Mesodermal cell (in vitro differentiated cells): Measurements from ENCODE around the gene SPTLC2.
"Not testable (repeated sequence)": the region's sequence is repeated elsewhere in the genome, so short reads cannot be mapped to it uniquely, and the experiment has no call there.

Experiments
- H3K27ac ChIP-seq: 2 replicates; pipeline ENCODE4 v1.7.0; 2013; ENCODE audit warnings: mild to moderate bottlenecking, low read depth, low read length, moderate library complexity; ENCODE audit not compliant: severe bottlenecking
- H3K36me3 ChIP-seq: 2 replicates; pipeline ENCODE4 v1.7.1; 2013; ENCODE audit warnings: mild to moderate bottlenecking, low read length, moderate library complexity; ENCODE audit not compliant: control insufficient read depth, insufficient read depth
- H3K4me1 ChIP-seq: one replicate; pipeline ENCODE4 v1.7.1; 2013; ENCODE audit warnings: mild to moderate bottlenecking, low read length; ENCODE audit not compliant: insufficient read depth, control insufficient read depth, poor library complexity, severe bottlenecking
- H3K4me3 ChIP-seq: 2 replicates; pipeline ENCODE4 v1.7.0; 2013; ENCODE audit warnings: low read length, control low read depth, mild to moderate bottlenecking; ENCODE audit not compliant: insufficient read depth, poor library complexity, severe bottlenecking; ENCODE audit errors: extremely low read depth
- H3K9me3 ChIP-seq: 2 replicates; pipeline ENCODE4 v1.7.1; 2013; ENCODE audit warnings: mild to moderate bottlenecking, low read length, moderate library complexity; ENCODE audit not compliant: control insufficient read depth
- whole genome bisulfite sequencing, 2 experiments: methylation state at CpG; one replicate each; pipeline ENCODE4 v1.1.5; 2013; ENCODE audit warnings: missing lambda C conversion rate in 2 of 2; ENCODE audit not compliant: insufficient coverage in 2 of 2; 5-methylcytosine and 5-hydroxymethylcytosine counted together

Gene SPTLC2

GRCh38 chr14:77547512-77548180 is 68.8 kb downstream of the SPTLC2 start:
- no peaks in the 10 kb centered on the region for H3K9me3 ChIP-seq
- WGBS, 2 experiments = 89 to 96% methylated on average over 4 of the region's 8 CpGs
- peaks cover 14% of the 10 kb centered on the region for H3K4me1 ChIP-seq
- peaks cover 65% of the 10 kb centered on the region for H3K36me3 ChIP-seq
- H3K4me3 ChIP-seq = no peak overlapping the region
- no peak overlapping the region for H3K27ac ChIP-seq

- H3K36me3 ChIP-seq = peaks cover 51% of the 10 kb centered on the region
- 96 to 100% methylated on average over 3 to 5 of the region's 11 CpGs for WGBS, 2 experiments
- H3K4me3 ChIP-seq, H3K9me3 ChIP-seq, H3K27ac ChIP-seq: not testable (repeated sequence)
- peaks cover 21% of the 10 kb centered on the region for H3K4me1 ChIP-seq
Measured at GRCh38 chr14:77545171-77545570, 71.3 kb downstream of the SPTLC2 start.

- H3K4me1 ChIP-seq = peaks cover 21% of the 10 kb centered on the region
- H3K36me3 ChIP-seq = peaks cover 45% of the 10 kb centered on the region
- no peak overlapping the region for H3K4me3 ChIP-seq
- no peaks in the 10 kb centered on the region for H3K9me3 ChIP-seq
- no peak overlapping the region for H3K27ac ChIP-seq
- 94% methylated on average over 2 of the region's 2 CpGs for WGBS, 2 experiments
Measured at GRCh38 chr14:77544571-77544970, 71.9 kb downstream of the SPTLC2 start.

- H3K4me1 ChIP-seq = peaks cover 21% of the 10 kb centered on the region
- H3K27ac ChIP-seq = peak overlapping the region; percentile 84
- no peaks in the 10 kb centered on the region for H3K9me3 ChIP-seq
- 93 to 100% methylated on average over 1 to 2 of the region's 3 CpGs for WGBS, 2 experiments
- H3K36me3 ChIP-seq = peaks cover 37% of the 10 kb centered on the region
- H3K4me3 ChIP-seq = no peak overlapping the region
Measured at GRCh38 chr14:77543637-77544334, 72.7 kb downstream of the SPTLC2 start.

GRCh38 chr14:77543240-77543551 is 73.2 kb downstream of the SPTLC2 start:
- peaks cover 31% of the 10 kb centered on the region for H3K36me3 ChIP-seq
- no peaks in the 10 kb centered on the region for H3K9me3 ChIP-seq
- peaks cover 21% of the 10 kb centered on the region for H3K4me1 ChIP-seq
- H3K27ac ChIP-seq = peak overlapping the region; percentile 84
- H3K4me3 ChIP-seq = no peak overlapping the region
- WGBS, 2 experiments = 95 to 100% methylated on average over 3 of the region's 5 CpGs

- peak overlapping the region; percentile 84 for H3K27ac ChIP-seq
- H3K9me3 ChIP-seq = no peaks in the 10 kb centered on the region
- H3K36me3 ChIP-seq = peaks cover 25% of the 10 kb centered on the region
- peaks cover 21% of the 10 kb centered on the region for H3K4me1 ChIP-seq
- H3K4me3 ChIP-seq = no peak overlapping the region
- WGBS, 2 experiments = 87 to 91% methylated on average over 11 of the region's 11 CpGs
Measured at GRCh38 chr14:77542421-77543239, 73.8 kb downstream of the SPTLC2 start.

GRCh38 chr14:77541905-77542304 is 74.5 kb downstream of the SPTLC2 start:
- WGBS, 2 experiments = 87 to 93% methylated on average over 3 of the region's 4 CpGs
- no peak overlapping the region for H3K4me3 ChIP-seq
- H3K27ac ChIP-seq = peak overlapping the region; percentile 84
- H3K4me1 ChIP-seq = peaks cover 21% of the 10 kb centered on the region
- peaks cover 18% of the 10 kb centered on the region for H3K36me3 ChIP-seq
- H3K9me3 ChIP-seq = no peaks in the 10 kb centered on the region

GRCh38 chr14:77536951-77537350 is 79.5 kb downstream of the SPTLC2 start:
- H3K9me3 ChIP-seq, H3K4me3 ChIP-seq, H3K27ac ChIP-seq, H3K4me1 ChIP-seq: not testable (repeated sequence)
- 92 to 100% methylated on average over 2 of the region's 5 CpGs for WGBS, 2 experiments
- H3K36me3 ChIP-seq = peaks cover 25% of the 10 kb centered on the region

GRCh38 chr14:77531071-77531470 is 85.4 kb downstream of the SPTLC2 start:
- peaks cover 25% of the 10 kb centered on the region for H3K36me3 ChIP-seq
- H3K9me3 ChIP-seq = no peaks in the 10 kb centered on the region
- no peaks in the 10 kb centered on the region for H3K4me1 ChIP-seq
- H3K4me3 ChIP-seq = no peak overlapping the region
- no peak overlapping the region for H3K27ac ChIP-seq

GRCh38 chr14:77529963-77530362 is 86.5 kb downstream of the SPTLC2 start:
- Histone ChIP-seq H3K4me1 (no peaks in the 10 kb centered on the region), H3K9me3 (no peaks in the 10 kb centered on the region), H3K27ac (no peak overlapping the region), H3K36me3 (peaks cover 17% of the 10 kb centered on the region), H3K4me3 (no peak overlapping the region)

- 100% methylated on average over 1 to 2 of the region's 2 CpGs for WGBS, 2 experiments
- no peak overlapping the region for H3K27ac ChIP-seq
Measured at GRCh38 chr14:77529213-77529612, 87.2 kb downstream of the SPTLC2 start.

More at GRCh38 chr14:77529213-77529612, 87.2 kb downstream of the SPTLC2 start:
- Histone ChIP-seq H3K36me3 (peaks cover 12% of the 10 kb centered on the region), H3K9me3 (no peaks in the 10 kb centered on the region), H3K4me3 (no peak overlapping the region), H3K4me1 (no peaks in the 10 kb centered on the region)
